ENCODE measurements around the gene MANBA. TPM values are rescaled to one million over a fixed set of nuclear protein-coding genes. Genes with fewer than 3 reads are reported as not detected.

The MANBA gene
- total RNA-seq, 2 experiments from 2014 or later, result 16.9 to 18.2 TPM

- Histone ChIP-seq H3K4me3 (ENCODE audit: low read length) (no peak overlapping the region), H3K36me3 (ENCODE audit: insufficient read depth, low read length) (no peaks in the 10 kb centered on the region), H3K27ac (ENCODE audit: low read depth in 1 of 2, low read length in 2 of 2) (no peak overlapping the region), H3K27me3 (ENCODE audit: control insufficient read depth in 1 of 2, insufficient read depth in 2 of 2, low read length in 2 of 2) (no peaks in the 10 kb centered on the region), H3K9me3 (ENCODE audit: control insufficient read depth in 1 of 2, insufficient read depth in 1 of 2, low read length in 2 of 2) (no peaks in the 10 kb centered on the region), H3K4me1 (ENCODE audit: insufficient read depth, low read length) (no peaks in the 10 kb centered on the region)
- POLR2A ChIA-PET, result interaction anchor here (0.9 to 1.2 kb wide), 2 partner anchors 8 to 64 kb away, joined by 3 read pairs; partner anchors contain the start of gene MANBA
- H3K9me3 Mint-ChIP-seq, result no peaks in the 10 kb centered on the region
- H3K27ac Mint-ChIP-seq, result no peak overlapping the region
- no peaks in the 10 kb centered on the region for H3K27me3 Mint-ChIP-seq
- peaks cover 33% of the 10 kb centered on the region for H3K36me3 Mint-ChIP-seq (ENCODE audit: low read depth)
- TF ChIP-seq CTCF (IDR thresholded peaks at IDR 0.05), result no peak
- H3K4me1 Mint-ChIP-seq (ENCODE audit: low read depth), result no peaks in the 10 kb centered on the region
- intact Hi-C loops (cut with DNase I, micrococcal nuclease), result no loop called here
- CTCF ChIA-PET, result no interaction called here
- DNase-seq, result no peak
- no peak overlapping the region for H3K4me3 Mint-ChIP-seq
- no peak for ATAC-seq (ENCODE audit: poor library complexity)
These were observed 64.0 kb downstream of the MANBA start for GRCh38 chr4:102696758-102697157.

- POLR2A ChIA-PET, result interaction anchor here (0.5 kb wide), 1 partner anchor 13 kb away, joined by 3 read pairs; no protein-coding TSS in a partner anchor
These were observed 66.0 kb downstream of the MANBA start for GRCh38 chr4:102694791-102695190.

GRCh38 chr4:102693861-102694260, 66.9 kb downstream of the MANBA start:
- Histone ChIP-seq H3K27ac (ENCODE audit: low read depth in 1 of 2, low read length in 2 of 2) (no peak overlapping the region), H3K9me3 (ENCODE audit: control insufficient read depth in 1 of 2, insufficient read depth in 1 of 2, low read length in 2 of 2) (no peaks in the 10 kb centered on the region), H3K27me3 (ENCODE audit: control insufficient read depth in 1 of 2, insufficient read depth in 2 of 2, low read length in 2 of 2) (no peaks in the 10 kb centered on the region), H3K4me3 (ENCODE audit: low read length) (no peak overlapping the region), H3K36me3 (ENCODE audit: insufficient read depth, low read length) (peaks cover 12% of the 10 kb centered on the region), H3K4me1 (ENCODE audit: insufficient read depth, low read length) (no peaks in the 10 kb centered on the region)
- no peak for TF ChIP-seq CTCF (IDR thresholded peaks at IDR 0.05)
- H3K27me3 Mint-ChIP-seq, result no peaks in the 10 kb centered on the region
- intact Hi-C loops (cut with DNase I, micrococcal nuclease), result no loop called here
- ATAC-seq (ENCODE audit: poor library complexity) (no peak), DNase-seq (no peak)
- ChIA-PET CTCF (no interaction called here), POLR2A (no interaction called here)
- H3K36me3 Mint-ChIP-seq (ENCODE audit: low read depth), result peaks cover 45% of the 10 kb centered on the region
- H3K9me3 Mint-ChIP-seq, result no peaks in the 10 kb centered on the region
- no peak overlapping the region for H3K4me3 Mint-ChIP-seq
- no peaks in the 10 kb centered on the region for H3K4me1 Mint-ChIP-seq (ENCODE audit: low read depth)
- no peak overlapping the region for H3K27ac Mint-ChIP-seq

More at GRCh38 chr4:102694791-102695190, 66.0 kb downstream of the MANBA start:
- Mint-ChIP-seq H3K9me3 (no peaks in the 10 kb centered on the region), H3K4me3 (no peak overlapping the region), H3K36me3 (ENCODE audit: low read depth) (peaks cover 40% of the 10 kb centered on the region), H3K27ac (no peak overlapping the region), H3K4me1 (ENCODE audit: low read depth) (no peaks in the 10 kb centered on the region), H3K27me3 (no peaks in the 10 kb centered on the region)
- H3K27ac ChIP-seq (ENCODE audit: low read depth in 1 of 2, low read length in 2 of 2), result no peak overlapping the region
- H3K4me1 ChIP-seq (ENCODE audit: insufficient read depth, low read length), result no peaks in the 10 kb centered on the region
- intact Hi-C loops (cut with DNase I, micrococcal nuclease), result no loop called here
- H3K27me3 ChIP-seq (ENCODE audit: control insufficient read depth in 1 of 2, insufficient read depth in 2 of 2, low read length in 2 of 2), result no peaks in the 10 kb centered on the region
- no peak for DNase-seq
- no peak for TF ChIP-seq CTCF (IDR thresholded peaks at IDR 0.05)
- CTCF ChIA-PET, result no interaction called here
- H3K36me3 ChIP-seq (ENCODE audit: insufficient read depth, low read length), result peaks cover 7% of the 10 kb centered on the region
- H3K9me3 ChIP-seq (ENCODE audit: control insufficient read depth in 1 of 2, insufficient read depth in 1 of 2, low read length in 2 of 2), result no peaks in the 10 kb centered on the region
- no peak overlapping the region for H3K4me3 ChIP-seq (ENCODE audit: low read length)
- ATAC-seq (ENCODE audit: poor library complexity), result no peak

All from CD4-positive, alpha-beta T cell (primary cell).